ENCODE measurements around the gene NQO1.
"Not testable (repeated sequence)": the region's sequence is repeated elsewhere in the genome, so short reads cannot be mapped to it uniquely, and the experiment has no call there.

Gene NQO1

DNA sequence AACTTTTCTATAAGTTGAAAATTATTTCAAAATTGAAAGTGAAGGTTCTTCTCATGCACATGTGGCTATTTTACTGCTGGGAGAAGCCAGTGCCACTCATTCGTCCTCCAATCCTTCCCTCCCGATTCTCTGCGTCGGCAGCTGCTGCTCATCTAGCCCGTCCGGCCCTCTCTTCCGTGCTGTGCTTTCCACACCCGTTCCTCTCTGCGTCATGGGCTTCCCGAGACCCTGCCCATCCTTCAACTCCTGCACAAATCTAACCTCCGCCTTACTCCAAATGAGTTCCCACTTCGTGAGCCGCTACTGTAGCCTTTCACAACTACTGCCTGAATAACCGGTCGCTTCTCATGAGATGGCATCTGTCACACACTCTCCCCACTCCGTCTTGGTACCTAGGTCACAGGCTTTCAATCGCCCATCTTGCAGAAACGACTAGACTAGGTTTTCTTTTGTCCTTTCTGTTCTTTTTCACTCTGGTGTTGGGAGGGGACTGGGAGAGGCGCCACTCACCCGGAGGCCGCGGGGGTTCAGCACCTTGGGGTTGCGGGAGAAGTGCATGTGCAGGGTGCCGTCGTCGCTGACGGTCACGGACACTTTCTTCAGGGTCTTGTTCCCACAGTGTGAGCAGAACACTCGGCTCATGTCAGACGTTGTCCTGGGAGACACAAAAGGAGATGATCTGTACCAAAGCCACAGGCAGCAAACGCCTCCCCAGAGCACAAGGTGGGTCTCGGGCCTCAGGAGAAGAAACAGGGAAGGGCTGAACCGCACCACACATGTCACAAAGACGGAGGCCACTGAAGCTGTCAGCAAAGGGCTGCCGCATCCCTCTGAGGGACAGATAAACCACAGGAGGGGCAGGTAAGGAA lies 18.2 kb upstream of the NQO1 start:
- Histone ChIP-seq H2AFZ (ENCODE audit: low read length, unreplicated experiment) (no peak overlapping the region), H3K36me3 (ENCODE audit: insufficient read depth, low read length) (peaks cover 47% of the 10 kb centered on the region)

DNA sequence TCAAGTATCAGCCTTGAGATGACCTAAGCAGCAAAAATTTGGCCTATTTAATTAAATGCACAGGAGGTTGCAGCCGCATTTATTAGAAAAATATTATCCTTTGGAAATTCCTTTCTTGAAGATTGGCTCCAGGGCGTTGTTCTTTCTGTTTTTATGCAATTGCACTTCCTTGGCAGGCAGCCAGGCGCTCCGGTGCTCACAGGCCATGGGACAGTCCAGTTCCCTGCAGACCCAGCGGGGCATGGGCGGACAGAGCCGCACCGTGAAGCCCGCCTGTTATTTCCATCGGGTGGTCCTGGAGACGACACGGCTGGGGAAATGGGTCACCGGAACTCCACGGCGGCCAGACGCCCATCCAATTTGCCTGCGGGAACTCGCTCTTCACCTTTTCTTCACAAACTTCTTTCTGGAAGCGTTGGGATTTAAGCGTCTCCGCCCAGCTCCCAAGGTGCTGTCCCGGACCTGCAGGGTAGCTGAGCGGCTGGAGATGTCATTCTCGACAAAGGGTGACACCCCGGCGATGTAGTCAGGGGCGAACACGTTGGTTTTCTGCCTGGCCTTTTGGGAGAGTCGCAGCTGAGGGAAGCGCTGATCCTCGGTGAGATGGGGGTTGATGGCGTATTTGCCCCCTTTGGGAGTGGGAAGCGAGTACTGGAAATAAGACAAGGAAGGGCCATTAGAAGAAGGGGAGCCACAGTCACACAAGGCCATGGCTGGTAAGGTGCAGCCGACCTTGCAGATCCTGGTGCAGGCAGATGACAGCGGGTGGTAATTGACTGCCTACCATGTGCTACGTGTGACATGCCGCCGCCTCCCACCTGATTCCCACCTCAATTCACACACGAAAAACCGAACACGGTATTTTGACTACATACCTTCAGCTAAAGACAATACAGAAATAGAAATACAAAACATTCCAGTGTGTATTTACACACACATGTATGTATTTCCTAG lies 15.9 kb upstream of the NQO1 start:
- peak overlapping the region; percentile 51 for H3K27ac ChIP-seq (ENCODE audit: low read depth, low read length)

More for the DNA sequence above, 18.2 kb upstream of the NQO1 start:
- H3K27me3 ChIP-seq (ENCODE audit: insufficient read depth, low read length), result no peaks in the 10 kb centered on the region
- H3K4me3 ChIP-seq (ENCODE audit: low read depth, low read length), result no peak overlapping the region
- peaks cover 11% of the 10 kb centered on the region for H3K79me2 ChIP-seq (ENCODE audit: control insufficient read depth, insufficient read depth, low read length, unreplicated experiment)
- no peak overlapping the region for H3K27ac ChIP-seq (ENCODE audit: low read depth, low read length)
- H3K4me1 ChIP-seq (ENCODE audit: control insufficient read depth, insufficient read depth, low read length, unreplicated experiment), result peaks cover 14% of the 10 kb centered on the region

DNA sequence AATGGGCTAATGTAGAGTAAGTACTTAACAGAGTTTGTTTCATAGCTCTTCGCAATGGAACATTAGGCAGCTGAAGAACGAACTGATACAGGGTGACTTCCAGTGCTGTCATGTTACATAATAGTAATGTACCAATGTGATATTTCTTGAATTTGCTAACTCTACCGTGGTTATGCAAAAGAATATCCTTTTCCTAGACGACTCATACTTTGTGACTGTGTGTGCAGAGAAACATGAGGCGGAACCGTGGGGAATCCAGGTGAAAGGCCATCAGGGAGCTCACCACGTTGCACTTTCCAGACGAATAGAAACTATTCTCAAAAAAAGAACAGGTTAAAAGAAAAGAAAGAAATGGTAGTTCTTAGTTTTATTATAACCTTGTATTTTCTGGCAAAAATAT lies 15.2 kb upstream of the NQO1 start:
- Histone ChIP-seq H3K27ac (ENCODE audit: low read depth, low read length) (peak overlapping the region; percentile 51), H3K27me3 (ENCODE audit: insufficient read depth, low read length) (no peaks in the 10 kb centered on the region), H3K79me2 (ENCODE audit: control insufficient read depth, insufficient read depth, low read length, unreplicated experiment) (peaks cover 6% of the 10 kb centered on the region), H3K36me3 (ENCODE audit: insufficient read depth, low read length) (peaks cover 35% of the 10 kb centered on the region; the same call in 1 of the 2 replicates), H2AFZ (ENCODE audit: low read length, unreplicated experiment) (no peak overlapping the region), H3K4me3 (ENCODE audit: low read depth, low read length) (peak overlapping the region; percentile 13; the same call in 1 of the 2 replicates), H3K4me1 (ENCODE audit: control insufficient read depth, insufficient read depth, low read length, unreplicated experiment) (peaks cover 14% of the 10 kb centered on the region)

More for the DNA sequence above, 15.9 kb upstream of the NQO1 start:
- H3K4me3 ChIP-seq (ENCODE audit: low read depth, low read length), result 0 out of 2 replicates have a peak overlapping the region, but pooled peaks have one; percentile 13
- H3K4me1 ChIP-seq (ENCODE audit: control insufficient read depth, insufficient read depth, low read length, unreplicated experiment), result peaks cover 14% of the 10 kb centered on the region
- no peaks in the 10 kb centered on the region for H3K27me3 ChIP-seq (ENCODE audit: insufficient read depth, low read length)
- peaks cover 35% of the 10 kb centered on the region; the same call in 1 of the 2 replicates for H3K36me3 ChIP-seq (ENCODE audit: insufficient read depth, low read length)
- H2AFZ ChIP-seq (ENCODE audit: low read length, unreplicated experiment), result no peak overlapping the region
- peaks cover 6% of the 10 kb centered on the region for H3K79me2 ChIP-seq (ENCODE audit: control insufficient read depth, insufficient read depth, low read length, unreplicated experiment)

DNA sequence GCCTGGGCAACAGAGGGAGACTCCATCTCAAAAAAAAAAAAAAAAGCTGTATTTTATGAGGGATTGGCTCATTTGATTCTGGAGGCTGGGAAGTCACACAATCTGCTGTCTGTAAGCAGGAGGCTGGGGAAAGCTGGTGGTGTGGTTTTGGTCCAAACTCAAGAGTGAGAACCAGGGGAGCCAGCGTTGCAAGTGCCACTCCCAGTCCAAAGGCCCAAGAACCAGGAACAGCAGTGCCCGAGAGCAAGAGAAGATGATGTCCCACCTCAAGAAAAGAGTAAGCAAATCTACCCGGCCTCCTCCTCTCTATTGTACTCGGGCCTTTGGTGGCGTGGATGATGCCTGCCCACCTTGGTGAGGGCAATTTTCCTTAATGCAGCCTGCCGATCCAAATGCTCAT lies 5.7 kb upstream of the NQO1 start:
- Histone ChIP-seq H3K36me3 (ENCODE audit: insufficient read depth, low read length) (no peaks in the 10 kb centered on the region), H3K4me1 (ENCODE audit: control insufficient read depth, insufficient read depth, low read length, unreplicated experiment) (peaks cover 13% of the 10 kb centered on the region), H2AFZ (ENCODE audit: low read length, unreplicated experiment) (no peak overlapping the region), H3K79me2 (ENCODE audit: control insufficient read depth, insufficient read depth, low read length, unreplicated experiment) (peaks cover 13% of the 10 kb centered on the region), H3K4me3 (ENCODE audit: low read depth, low read length) (no peak overlapping the region), H3K27me3 (ENCODE audit: insufficient read depth, low read length) (no peaks in the 10 kb centered on the region), H3K27ac (ENCODE audit: low read depth, low read length) (no peak overlapping the region)

DNA sequence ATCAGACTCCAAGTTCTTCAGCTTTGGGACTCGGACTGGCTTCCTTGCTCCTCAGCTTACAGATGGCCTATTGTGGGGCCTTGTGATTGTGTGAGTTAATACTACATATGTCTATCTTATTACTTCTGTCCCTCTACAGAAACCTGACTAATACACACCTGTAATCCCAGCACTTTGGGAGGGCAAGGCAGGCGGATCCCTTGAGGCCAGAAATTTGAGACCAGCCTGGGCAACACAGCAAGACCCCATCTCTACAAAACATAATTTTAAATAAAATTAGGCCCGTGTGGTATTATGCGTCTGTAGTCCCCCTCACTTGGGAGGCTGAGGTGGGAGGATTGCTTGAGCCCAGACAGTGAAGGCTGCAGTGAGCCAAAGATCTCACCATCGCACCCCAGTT lies 4.9 kb upstream of the NQO1 start:
- H3K27ac ChIP-seq (ENCODE audit: low read depth, low read length); H2AFZ ChIP-seq (ENCODE audit: low read length, unreplicated experiment); H3K4me3 ChIP-seq (ENCODE audit: low read depth, low read length); H3K27me3 ChIP-seq (ENCODE audit: insufficient read depth, low read length); H3K36me3 ChIP-seq (ENCODE audit: insufficient read depth, low read length): not testable (repeated sequence)
- Histone ChIP-seq H3K4me1 (ENCODE audit: control insufficient read depth, insufficient read depth, low read length, unreplicated experiment) (peaks cover 16% of the 10 kb centered on the region), H3K79me2 (ENCODE audit: control insufficient read depth, insufficient read depth, low read length, unreplicated experiment) (peaks cover 15% of the 10 kb centered on the region)

DNA sequence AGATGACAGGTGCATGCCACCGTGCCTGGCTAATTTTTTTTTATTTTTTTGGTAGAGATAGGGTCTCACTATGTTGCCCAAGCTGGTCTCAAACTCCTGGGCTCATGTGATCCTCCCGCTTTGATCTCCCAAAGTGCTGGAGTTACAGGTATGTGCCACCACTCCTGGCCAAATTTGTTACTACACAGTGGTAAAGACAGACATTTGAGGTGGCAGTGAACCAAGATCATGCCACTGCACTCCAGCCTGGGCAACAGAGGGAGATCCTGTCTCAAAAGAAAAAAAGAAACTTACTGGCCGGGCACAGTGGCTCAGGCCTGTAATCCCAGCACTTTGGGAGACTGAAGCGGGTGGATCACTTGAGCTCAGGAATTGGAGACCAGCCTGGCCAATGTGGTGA lies 2.7 kb upstream of the NQO1 start:
- peaks cover 16% of the 10 kb centered on the region for H3K4me1 ChIP-seq (ENCODE audit: control insufficient read depth, insufficient read depth, low read length, unreplicated experiment)
- H2AFZ ChIP-seq (ENCODE audit: low read length, unreplicated experiment); H3K27ac ChIP-seq (ENCODE audit: low read depth, low read length); H3K4me3 ChIP-seq (ENCODE audit: low read depth, low read length); H3K27me3 ChIP-seq (ENCODE audit: insufficient read depth, low read length); H3K36me3 ChIP-seq (ENCODE audit: insufficient read depth, low read length): not testable (repeated sequence)
- peaks cover 37% of the 10 kb centered on the region for H3K79me2 ChIP-seq (ENCODE audit: control insufficient read depth, insufficient read depth, low read length, unreplicated experiment)

DNA sequence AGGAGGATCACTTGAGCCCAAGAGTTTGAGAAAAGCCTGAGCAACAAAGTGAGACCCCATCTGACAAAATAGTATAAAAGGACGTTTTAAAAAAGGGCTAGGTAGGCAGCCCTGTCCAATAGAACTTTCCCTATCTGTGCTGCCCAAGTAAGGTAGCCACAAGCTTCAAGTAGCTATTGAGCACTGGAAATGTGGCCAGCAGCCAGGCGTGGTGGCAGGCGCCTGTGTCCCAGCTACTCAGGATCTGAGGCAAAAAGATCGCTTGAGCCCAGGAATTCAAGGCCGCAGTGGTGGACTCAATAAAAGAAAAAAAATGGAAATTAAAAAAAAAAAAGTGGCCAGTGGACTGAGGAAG lies 1.5 kb upstream of the NQO1 start:
- H3K4me3 ChIP-seq (ENCODE audit: low read depth, low read length), result peak overlapping the region; percentile 87
- peaks cover 48% of the 10 kb centered on the region for H3K79me2 ChIP-seq (ENCODE audit: control insufficient read depth, insufficient read depth, low read length, unreplicated experiment)
- H3K4me1 ChIP-seq (ENCODE audit: control insufficient read depth, insufficient read depth, low read length, unreplicated experiment), result peaks cover 19% of the 10 kb centered on the region
- H3K27me3 ChIP-seq (ENCODE audit: insufficient read depth, low read length), result no peaks in the 10 kb centered on the region
- 0 out of 2 replicates have a peak, but pooled peaks cover 3% of the 10 kb centered on the region for H3K36me3 ChIP-seq (ENCODE audit: insufficient read depth, low read length)
- no peak overlapping the region for H2AFZ ChIP-seq (ENCODE audit: low read length, unreplicated experiment)
- peak overlapping the region; percentile 96 for H3K27ac ChIP-seq (ENCODE audit: low read depth, low read length)

DNA sequence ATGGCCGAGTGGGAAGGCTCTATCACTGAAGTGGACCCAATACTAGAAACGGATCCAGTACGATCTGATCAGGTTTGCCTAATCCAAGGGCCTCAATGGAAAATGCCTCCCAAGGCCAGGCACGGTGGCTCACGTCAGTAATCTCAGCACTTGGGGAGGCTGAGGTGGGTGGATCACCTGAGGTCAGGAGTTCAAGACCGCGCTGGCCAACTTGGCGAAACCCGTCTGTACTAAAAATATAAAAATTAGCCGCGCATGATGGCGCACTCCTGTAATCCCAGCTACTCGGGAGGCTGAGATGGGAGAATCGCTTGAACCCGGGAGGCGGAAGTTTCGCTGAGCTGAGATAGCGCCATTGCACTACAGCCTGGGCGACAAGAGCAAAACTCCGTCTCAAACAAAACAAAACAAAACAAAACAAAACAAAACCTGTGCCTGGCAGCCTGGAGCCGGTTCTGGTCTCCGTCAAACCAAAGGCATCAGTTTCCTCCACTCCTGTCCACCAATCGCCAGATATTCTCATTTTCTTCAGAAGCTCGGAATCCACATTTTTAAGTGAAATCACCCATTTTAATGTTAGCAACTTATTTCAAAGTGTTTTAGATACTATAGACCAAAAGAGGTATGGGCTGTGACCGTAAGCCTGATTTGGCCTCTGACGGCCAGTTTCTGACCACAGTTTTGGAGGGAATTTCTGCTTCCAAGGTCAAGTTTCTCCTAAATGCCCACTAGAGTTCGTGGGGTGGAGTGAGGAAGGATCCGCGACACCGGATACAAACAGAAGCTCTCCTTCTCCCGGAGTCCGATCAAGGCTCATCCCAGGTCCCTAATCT lies 664 bp downstream of the NQO1 start:
- peaks cover 23% of the 10 kb centered on the region for H3K4me1 ChIP-seq (ENCODE audit: control insufficient read depth, insufficient read depth, low read length, unreplicated experiment)

DNA sequence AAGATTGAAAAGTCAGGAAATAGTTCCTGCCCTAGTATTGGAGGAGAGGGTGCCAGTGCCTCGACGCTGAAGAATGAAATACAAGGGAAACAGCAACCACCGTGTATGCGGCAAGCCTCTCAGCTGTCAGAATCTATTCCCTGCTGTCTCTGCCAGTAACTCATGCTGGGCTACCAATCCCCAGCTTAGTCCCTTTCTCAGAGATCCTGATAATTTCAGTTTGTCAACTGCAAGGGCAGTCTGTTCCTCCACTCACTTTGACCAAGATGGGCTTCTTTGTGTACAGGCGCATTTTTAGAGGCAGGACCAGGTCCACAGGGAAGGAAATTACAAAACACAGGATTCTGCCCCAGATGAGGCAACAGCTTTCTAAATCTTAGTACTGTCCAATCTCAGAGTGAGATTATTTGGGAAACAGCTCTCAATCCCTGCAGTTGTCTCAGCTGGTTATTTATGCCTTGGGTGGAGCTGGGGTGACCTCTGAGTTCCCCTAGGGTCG lies 1.3 kb downstream of the NQO1 start:
- H3K27me3 ChIP-seq (ENCODE audit: insufficient read depth, low read length), result no peaks in the 10 kb centered on the region
- peaks cover 14% of the 10 kb centered on the region for H3K36me3 ChIP-seq (ENCODE audit: insufficient read depth, low read length)
- peaks cover 23% of the 10 kb centered on the region for H3K4me1 ChIP-seq (ENCODE audit: control insufficient read depth, insufficient read depth, low read length, unreplicated experiment)
- peak overlapping the region; percentile 87 for H3K4me3 ChIP-seq (ENCODE audit: low read depth, low read length)
- no peak overlapping the region for H2AFZ ChIP-seq (ENCODE audit: low read length, unreplicated experiment)
- peaks cover 75% of the 10 kb centered on the region for H3K79me2 ChIP-seq (ENCODE audit: control insufficient read depth, insufficient read depth, low read length, unreplicated experiment)
- H3K27ac ChIP-seq (ENCODE audit: low read depth, low read length), result peak overlapping the region; percentile 96

More for the DNA sequence above, 664 bp downstream of the NQO1 start:
- Histone ChIP-seq H3K79me2 (ENCODE audit: control insufficient read depth, insufficient read depth, low read length, unreplicated experiment) (peaks cover 70% of the 10 kb centered on the region), H3K27ac (ENCODE audit: low read depth, low read length) (peak overlapping the region; percentile 96), H2AFZ (ENCODE audit: low read length, unreplicated experiment) (peak overlapping the region; percentile 43), H3K27me3 (ENCODE audit: insufficient read depth, low read length) (no peaks in the 10 kb centered on the region), H3K36me3 (ENCODE audit: insufficient read depth, low read length) (peaks cover 14% of the 10 kb centered on the region), H3K4me3 (ENCODE audit: low read depth, low read length) (peak overlapping the region; percentile 87)

Data from ACC112 (cell line).